AG09309 (cell line): ENCODE measurements around the gene APEX1.
"Not testable (repeated sequence)": the region's sequence is repeated elsewhere in the genome, so short reads cannot be mapped to it uniquely, and the experiment has no call there.

ENCODE experiments used
- DNase-seq: peaks from one replicate; pipeline ENCODE4 v3.0.0-alpha.2; 2010; ENCODE audit warnings: low read depth
- H3K4me3 ChIP-seq: 2 replicates; pipeline ENCODE4 v1.5.1; 2011; ENCODE audit warnings: mild to moderate bottlenecking, low read depth, low read length, moderate library complexity; ENCODE audit not compliant: control insufficient read depth
- TF ChIP-seq, protein P1 (sequence below): IDR thresholded peaks from 2 replicates; pipeline ENCODE4 v1.5.1; 2011; ENCODE audit warnings: mild to moderate bottlenecking, low read depth, low read length, inconsistent platforms; ENCODE audit not compliant: insufficient read depth, control insufficient read depth; ENCODE audit errors: missing control alignments

The APEX1 gene

DNA sequence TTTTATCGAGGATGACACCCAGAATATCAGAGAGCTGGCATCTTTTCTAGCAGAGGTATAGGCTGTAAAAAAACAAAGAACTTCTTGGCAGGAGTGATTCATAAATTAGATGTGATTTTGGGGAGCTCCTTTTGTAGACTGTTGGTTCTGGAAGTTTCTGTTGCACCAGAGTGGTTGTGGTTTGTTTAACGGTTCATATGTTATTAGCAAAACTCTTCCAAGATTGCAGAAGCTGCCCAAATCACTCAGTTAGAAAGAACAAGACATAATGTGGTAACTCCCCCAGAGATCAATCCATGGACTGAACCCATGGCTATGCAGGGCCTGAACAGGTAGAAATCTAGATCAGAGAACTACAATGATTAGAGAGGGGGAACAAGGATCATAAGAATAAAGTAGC, 43.6 kb downstream of the APEX1 start:
- TF ChIP-seq, protein P1, sequence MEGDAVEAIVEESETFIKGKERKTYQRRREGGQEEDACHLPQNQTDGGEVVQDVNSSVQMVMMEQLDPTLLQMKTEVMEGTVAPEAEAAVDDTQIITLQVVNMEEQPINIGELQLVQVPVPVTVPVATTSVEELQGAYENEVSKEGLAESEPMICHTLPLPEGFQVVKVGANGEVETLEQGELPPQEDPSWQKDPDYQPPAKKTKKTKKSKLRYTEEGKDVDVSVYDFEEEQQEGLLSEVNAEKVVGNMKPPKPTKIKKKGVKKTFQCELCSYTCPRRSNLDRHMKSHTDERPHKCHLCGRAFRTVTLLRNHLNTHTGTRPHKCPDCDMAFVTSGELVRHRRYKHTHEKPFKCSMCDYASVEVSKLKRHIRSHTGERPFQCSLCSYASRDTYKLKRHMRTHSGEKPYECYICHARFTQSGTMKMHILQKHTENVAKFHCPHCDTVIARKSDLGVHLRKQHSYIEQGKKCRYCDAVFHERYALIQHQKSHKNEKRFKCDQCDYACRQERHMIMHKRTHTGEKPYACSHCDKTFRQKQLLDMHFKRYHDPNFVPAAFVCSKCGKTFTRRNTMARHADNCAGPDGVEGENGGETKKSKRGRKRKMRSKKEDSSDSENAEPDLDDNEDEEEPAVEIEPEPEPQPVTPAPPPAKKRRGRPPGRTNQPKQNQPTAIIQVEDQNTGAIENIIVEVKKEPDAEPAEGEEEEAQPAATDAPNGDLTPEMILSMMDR: no peak
- H3K4me3 ChIP-seq: no peak overlapping the region
- DNase-seq: no peak

DNA sequence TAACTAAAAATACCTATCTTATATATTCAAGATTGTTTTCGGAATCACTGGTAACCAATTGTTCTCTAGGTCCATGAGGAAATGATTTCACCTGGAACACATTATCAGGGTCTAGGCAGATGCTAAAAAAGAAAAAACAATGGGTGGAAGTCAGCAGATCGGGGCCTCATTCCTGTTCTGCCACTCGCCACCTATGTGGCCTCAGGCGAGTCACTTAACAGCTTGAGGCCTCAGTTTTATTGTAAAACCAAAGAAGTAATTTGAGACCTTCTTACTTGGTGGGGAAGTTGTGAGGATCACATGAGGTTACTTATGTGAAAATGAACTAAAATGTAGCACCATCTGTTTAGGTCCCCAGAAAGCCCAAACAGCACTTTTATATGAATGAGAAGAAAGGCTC, 44.1 kb downstream of the APEX1 start:
- no peak overlapping the region for H3K4me3 ChIP-seq
- TF ChIP-seq, protein P1: no peak
- no peak for DNase-seq

DNA sequence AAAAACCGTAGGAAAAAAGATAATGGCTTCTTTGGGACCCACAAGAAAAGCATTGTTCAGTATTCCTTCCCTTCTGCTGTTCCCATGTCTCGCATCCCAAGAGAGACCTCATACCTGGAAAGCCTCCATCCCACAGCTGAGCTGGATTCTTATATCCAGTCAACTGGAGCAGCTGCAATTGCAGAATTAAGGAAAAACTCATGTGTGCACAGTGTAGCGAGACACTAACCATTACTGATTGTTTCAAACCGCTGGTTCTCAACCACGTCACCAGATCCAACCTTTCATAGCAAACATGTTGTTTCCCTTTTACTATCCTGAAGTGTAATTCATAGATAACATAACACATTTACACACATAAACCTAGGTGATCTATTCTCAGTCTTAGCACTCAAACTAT, 44.9 kb downstream of the APEX1 start:
- TF ChIP-seq, protein P1: no peak
- DNase-seq: no peak
- H3K4me3 ChIP-seq: no peak overlapping the region

DNA sequence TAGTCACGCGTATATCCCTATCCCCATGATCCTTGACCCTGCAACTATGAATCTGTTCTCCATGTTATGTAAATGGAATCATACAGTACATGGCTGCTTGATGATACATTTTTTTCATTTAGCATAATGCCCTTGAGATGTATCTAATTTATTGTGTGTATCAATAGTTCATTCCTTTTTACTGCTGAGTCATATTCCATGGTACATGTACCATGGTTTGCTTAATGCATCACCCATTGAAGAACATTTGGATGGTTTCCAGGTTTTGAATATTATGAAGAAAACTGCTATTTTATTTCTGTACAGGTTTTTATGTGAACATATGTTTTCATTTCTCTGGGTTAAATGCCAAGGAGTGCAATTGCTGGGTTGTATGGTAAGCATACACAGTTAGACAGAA, 46.3 kb downstream of the APEX1 start:
- TF ChIP-seq, protein P1: no peak
- DNase-seq: no peak
- H3K4me3 ChIP-seq: no peak overlapping the region

DNA sequence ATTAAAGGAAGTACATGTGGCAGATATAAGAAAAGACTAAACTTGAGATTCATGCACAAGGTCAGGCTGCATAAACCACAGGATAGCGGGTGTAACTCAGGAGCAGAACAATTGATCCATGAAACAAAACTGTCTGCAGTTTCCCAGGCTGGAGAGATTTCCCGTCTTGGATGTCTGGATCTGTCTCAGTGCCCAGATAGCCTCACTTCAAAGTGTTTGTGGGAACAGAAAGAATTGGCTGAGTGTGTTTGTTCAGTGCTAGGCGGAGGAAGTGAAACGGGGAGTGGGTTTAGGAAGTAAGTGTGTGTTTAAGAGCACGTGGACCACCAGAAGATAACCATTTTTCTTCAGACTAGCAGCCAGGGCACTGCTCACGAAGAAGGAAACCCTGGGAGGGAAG, 48.9 kb downstream of the APEX1 start:
- H3K4me3 ChIP-seq: no peak overlapping the region
- TF ChIP-seq, protein P1: no peak
- no peak for DNase-seq

DNA sequence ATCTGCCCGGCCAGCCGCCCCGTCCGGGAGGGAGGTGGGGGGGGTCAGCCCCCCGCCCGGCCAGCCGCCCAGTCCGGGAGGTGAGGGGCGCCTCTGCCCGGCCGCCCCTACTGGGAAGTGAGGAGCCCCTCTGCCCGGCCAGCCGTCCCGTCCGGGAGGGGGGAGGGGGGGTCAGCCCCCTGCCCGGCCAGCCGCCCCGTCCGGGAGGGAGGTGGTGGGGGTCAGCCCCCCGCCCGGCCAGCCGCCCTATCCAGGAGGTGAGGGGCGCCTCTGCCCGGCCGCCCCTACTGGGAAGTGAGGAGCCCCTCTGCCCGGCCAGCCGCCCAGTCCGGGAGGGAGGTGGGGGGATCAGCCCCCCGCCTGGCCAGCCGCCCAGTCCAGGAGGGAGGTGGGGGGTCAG, 51.2 kb downstream of the APEX1 start:
- not testable (repeated sequence) for H3K4me3 ChIP-seq, DNase-seq

DNA sequence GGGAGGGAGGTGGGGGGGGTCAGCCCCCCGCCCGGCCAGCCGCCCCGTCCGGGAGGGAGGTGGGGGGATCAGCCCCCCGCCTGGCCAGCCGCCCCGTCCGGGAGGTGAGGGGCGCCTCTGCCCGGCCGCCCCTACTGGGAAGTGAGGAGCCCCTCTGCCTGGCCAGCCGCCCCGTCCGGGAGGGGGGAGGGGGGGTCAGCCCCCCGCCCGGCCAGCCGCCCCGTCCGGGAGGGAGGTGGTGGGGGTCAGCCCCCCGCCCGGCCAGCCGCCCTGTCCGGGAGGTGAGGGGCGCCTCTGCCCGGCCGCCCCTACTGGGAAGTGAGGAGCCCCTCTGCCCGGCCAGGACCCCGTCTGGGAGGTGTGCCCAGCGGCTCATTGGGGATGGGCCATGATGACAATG, 51.7 kb downstream of the APEX1 start:
- DNase-seq, H3K4me3 ChIP-seq: not testable (repeated sequence)
